Body of pancreas (tissue), 4 donors: Measurements from ENCODE around the gene SIM2. TPM values are rescaled to one million over a fixed set of nuclear protein-coding genes. Genes with fewer than 3 reads are reported as not detected.

Source experiments
- ATAC-seq: fragments of 150-250 bp; one replicate; pipeline ENCODE4 v1.9.1; 2016
- DNase-seq, 4 donors: peaks; one replicate each; pipeline ENCODE4 v3.0.0-alpha.2; 2019
- H3K27ac ChIP-seq, 4 donors: fragments of 200-600 bp; sonication (generic); 1 replicate in 3 of 4; 2 replicates in 1 of 4; pipeline versions ENCODE4 v1.5.1 to v1.6.1; 2016 to 2019; ENCODE audit warnings: mild to moderate bottlenecking in 1 of 4, mixed read lengths in 1 of 4, moderate library complexity in 1 of 4
- H3K27me3 ChIP-seq, 2 donors: fragments of 200-600 bp; sonication (generic); one replicate each; pipeline ENCODE4 v1.6.0; 2016; ENCODE audit warnings: mild to moderate bottlenecking in 1 of 2
- H3K36me3 ChIP-seq, 2 donors: fragments of 200-600 bp; sonication (generic); replicated peaks in 1 of 2; 2 replicates each; pipeline ENCODE4 v1.5.1; 2016; ENCODE audit warnings: low read depth in 2 of 2; ENCODE audit not compliant: insufficient read depth in 1 of 2
- H3K4me1 ChIP-seq: fragments of 200-600 bp; sonication (generic); one replicate; pipeline ENCODE4 v1.6.0; 2016
- H3K4me3 ChIP-seq, 2 donors: fragments of 200-600 bp; sonication (generic); 1 replicate in 1 of 2; 2 replicates in 1 of 2; pipeline ENCODE4 v1.5.1; 2016 to 2019
- H3K9me3 ChIP-seq, 3 donors: fragments of 200-600 bp; sonication (generic); 1 replicate in 2 of 3; 2 replicates in 1 of 3; pipeline ENCODE4 v1.5.1; 2016
- CTCF ChIP-seq, 7 experiments: fragments of 450-650 bp in 4 of 7; fragments of 200-600 bp in 3 of 7; sonication (generic) in 3 of 7; IDR thresholded peaks; one replicate each; pipeline ENCODE4 v1.5.1; 2016 to 2019; ENCODE audit warnings: antibody characterized with exemption in 7 of 7
- POLR2A ChIP-seq, 3 donors: fragments of 450-650 bp; IDR thresholded peaks; one replicate each; pipeline ENCODE4 v1.6.1; 2016; ENCODE audit warnings: antibody characterized with exemption in 3 of 3, mild to moderate bottlenecking in 2 of 3
- WGBS, 2 donors: methylation state at CpG; one replicate each; pipeline ENCODE4 v1.1.5; 2017; 5-methylcytosine and 5-hydroxymethylcytosine counted together
- intact Hi-C: fragments of 100-400 bp; cut with DNase I; formaldehyde crosslinking; loops from one replicate; pipeline ENCODE4 v1.15.1; 2023
- total RNA-seq, 2 donors: library from RNA; depleted of rRNA; stranded (reverse); fragments of >200 nt; gene quantifications; one replicate each; pipeline ENCODE4 v1.1.0, GENCODE V29; 2016

SIM2 gene
- total RNA-seq, 2 donors from 2014 or later: 0.26 TPM; not detected in 1

DNA sequence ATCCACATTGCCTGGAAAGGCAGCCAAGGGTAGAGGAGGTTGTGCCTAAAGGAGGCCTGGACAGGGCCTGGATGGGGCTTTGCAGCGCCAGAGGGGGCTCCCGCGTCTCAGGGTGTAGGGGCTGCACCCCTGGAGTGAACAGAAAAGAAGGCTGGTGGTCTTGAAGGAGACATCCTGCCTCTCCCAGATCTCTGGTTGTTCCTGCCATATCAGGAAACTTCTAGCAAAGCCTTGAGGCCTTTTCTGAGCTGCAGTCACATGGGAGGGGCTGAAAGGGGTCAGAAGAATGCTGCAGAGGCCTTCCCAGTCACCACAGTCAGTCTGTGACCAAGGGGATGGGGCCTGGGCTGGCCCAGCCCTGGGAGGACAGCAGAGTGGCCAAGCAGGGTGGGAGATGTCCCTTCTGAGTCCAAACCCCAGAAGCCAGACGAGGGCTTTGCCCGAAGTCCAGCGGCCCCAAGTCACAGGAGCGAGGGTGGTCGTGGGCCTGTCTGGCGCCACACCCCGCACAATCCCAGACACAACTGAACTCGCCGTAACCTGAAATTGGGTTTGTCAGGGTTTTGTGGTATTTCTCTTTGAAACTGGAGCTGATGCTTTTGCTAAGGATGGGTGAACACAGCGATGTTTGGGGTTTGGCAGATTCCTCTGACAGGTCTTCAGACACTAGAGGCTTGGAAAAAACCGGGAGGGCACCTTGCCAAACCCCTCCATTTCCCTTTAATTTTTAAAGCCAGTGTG is 29.6 kb downstream of the SIM2 start:
- H3K36me3 ChIP-seq: no peaks in the 10 kb centered on the region
- no peaks in the 10 kb centered on the region for H3K9me3 ChIP-seq
- WGBS, 2 donors: 84 to 85% methylated on average over 12 to 14 of the region's 14 CpGs
- H3K4me1 ChIP-seq: peaks cover 7% of the 10 kb centered on the region
- no peaks in the 10 kb centered on the region for H3K27me3 ChIP-seq
- intact Hi-C loops: no loop called here
- DNase-seq (no peak), ATAC-seq (no peak)
- no peak overlapping the region for H3K27ac ChIP-seq
- H3K4me3 ChIP-seq: no peak overlapping the region
- no peak for TF ChIP-seq CTCF (IDR thresholded peaks at IDR 0.05)
- TF ChIP-seq POLR2A (IDR thresholded peaks at IDR 0.05): no peak

GRCh38 chr21:36729310-36729970 is 30.5 kb downstream of the SIM2 start:
- ATAC-seq: no peak

GRCh38 chr21:36730291-36731281 is 31.7 kb downstream of the SIM2 start:
- no peak for DNase-seq
- Histone ChIP-seq H3K36me3 (no peaks in the 10 kb centered on the region), H3K27ac (no peak overlapping the region), H3K4me3 (no peak overlapping the region), H3K9me3 (no peaks in the 10 kb centered on the region), H3K27me3 (no peaks in the 10 kb centered on the region), H3K4me1 (peaks cover 7% of the 10 kb centered on the region)
- no peak for ATAC-seq
- intact Hi-C loops: no loop called here
- 37 to 41% methylated on average over 30 of the region's 30 CpGs for WGBS, 2 donors
- no peak for TF ChIP-seq POLR2A (IDR thresholded peaks at IDR 0.05)
- TF ChIP-seq CTCF (IDR thresholded peaks at IDR 0.05): no peak

More at GRCh38 chr21:36729310-36729970, 30.5 kb downstream of the SIM2 start:
- no peaks in the 10 kb centered on the region for H3K27me3 ChIP-seq
- intact Hi-C loops: no loop called here
- no peak for TF ChIP-seq CTCF (IDR thresholded peaks at IDR 0.05)
- TF ChIP-seq POLR2A (IDR thresholded peaks at IDR 0.05): no peak
- 77 to 80% methylated on average over 18 of the region's 18 CpGs for WGBS, 2 donors
- no peaks in the 10 kb centered on the region for H3K36me3 ChIP-seq
- H3K4me3 ChIP-seq: no peak overlapping the region
- H3K9me3 ChIP-seq: no peaks in the 10 kb centered on the region
- DNase-seq: no peak
- peaks cover 7% of the 10 kb centered on the region for H3K4me1 ChIP-seq
- no peak overlapping the region for H3K27ac ChIP-seq

- intact Hi-C loops: no loop called here
- no peak for ATAC-seq
- 71 to 74% methylated on average over 11 to 13 of the region's 14 CpGs for WGBS, 2 donors
These were observed 33.3 kb downstream of the SIM2 start for GRCh38 chr21:36732217-36732616.

More at GRCh38 chr21:36732217-36732616, 33.3 kb downstream of the SIM2 start:
- no peak for TF ChIP-seq POLR2A (IDR thresholded peaks at IDR 0.05)
- no peak for TF ChIP-seq CTCF (IDR thresholded peaks at IDR 0.05)
- H3K9me3 ChIP-seq: no peaks in the 10 kb centered on the region
- H3K4me3 ChIP-seq: no peak overlapping the region
- H3K27me3 ChIP-seq: no peaks in the 10 kb centered on the region
- DNase-seq: no peak
- no peaks in the 10 kb centered on the region for H3K36me3 ChIP-seq
- no peak overlapping the region for H3K27ac ChIP-seq
- peaks cover 7% of the 10 kb centered on the region for H3K4me1 ChIP-seq
